HG02798 (cell line): ENCODE measurements around the gene NTM.
A peak's percentile ranks its signal among the peaks of the same experiment; 100 is the strongest.
"Not testable (repeated sequence)": the region's sequence is repeated elsewhere in the genome, so short reads cannot be mapped to it uniquely, and the experiment has no call there.

ENCODE experiments used
- ATAC-seq: cut with Tn5 transposase; IDR thresholded peaks from one replicate; pipeline ENCODE4 v1.9.1; 2021; ENCODE audit warnings: mild to moderate bottlenecking; ENCODE audit not compliant: unreplicated experiment, poor library complexity

Gene NTM

DNA sequence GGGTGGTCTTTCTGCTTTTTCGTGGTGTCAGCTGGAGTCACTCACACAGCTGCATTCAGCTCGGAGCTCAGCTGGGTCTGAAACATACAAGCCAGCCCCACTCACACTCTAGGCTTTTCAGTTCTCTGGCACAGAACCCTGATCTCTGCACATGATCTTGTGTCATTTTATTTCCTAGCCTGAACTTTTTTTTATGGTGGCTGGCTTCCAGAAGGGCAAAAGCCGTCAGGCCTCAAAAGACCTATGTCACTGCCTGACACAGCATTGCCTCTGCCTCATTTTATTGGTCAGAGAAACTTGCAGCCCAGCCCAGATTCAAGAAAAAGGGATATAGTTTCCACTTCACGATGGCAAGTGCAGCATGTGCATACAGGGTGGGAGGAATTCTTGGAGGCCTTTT, 117.8 kb downstream of the NTM start:
- ATAC-seq: no peak

DNA sequence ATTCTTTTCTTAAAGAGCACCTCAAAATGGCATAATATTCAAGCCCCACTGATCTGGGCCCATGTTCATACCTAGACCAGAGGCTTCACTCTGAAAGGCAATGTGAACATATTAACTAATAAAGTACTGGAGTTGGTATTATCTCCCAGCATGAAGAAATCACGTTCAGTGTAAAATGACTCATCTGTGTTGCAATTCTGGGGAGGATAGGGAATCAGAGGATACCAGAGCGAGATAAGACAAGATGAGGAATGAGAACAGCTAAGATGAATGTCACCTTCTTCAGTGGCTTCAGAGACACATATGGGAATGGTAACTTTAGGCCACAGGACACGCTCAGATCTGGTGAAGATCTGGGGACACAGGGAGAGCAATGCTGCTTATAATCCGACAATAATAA, 121.1 kb downstream of the NTM start:
- no peak for ATAC-seq

DNA sequence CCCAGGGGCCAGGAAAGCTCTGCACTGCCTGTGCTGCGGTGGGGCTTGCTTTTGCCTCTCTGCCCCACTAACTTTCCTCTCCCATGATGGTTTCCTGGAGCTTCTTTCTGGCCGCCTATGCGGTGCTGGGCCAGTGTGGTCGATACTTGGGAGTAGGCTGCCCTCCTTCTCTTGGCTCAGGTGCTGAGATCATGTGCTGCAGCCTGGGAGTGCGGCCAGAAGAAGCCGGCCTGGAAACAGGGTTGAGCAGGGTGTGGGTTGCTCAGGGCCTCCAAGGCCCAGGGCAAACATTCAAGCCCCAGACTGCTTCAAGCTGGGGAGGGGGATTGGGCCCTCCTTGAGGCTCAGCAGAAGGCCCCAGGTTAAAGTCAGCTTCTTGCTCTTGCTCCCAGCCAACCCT, 125.0 kb downstream of the NTM start:
- no peak for ATAC-seq

DNA sequence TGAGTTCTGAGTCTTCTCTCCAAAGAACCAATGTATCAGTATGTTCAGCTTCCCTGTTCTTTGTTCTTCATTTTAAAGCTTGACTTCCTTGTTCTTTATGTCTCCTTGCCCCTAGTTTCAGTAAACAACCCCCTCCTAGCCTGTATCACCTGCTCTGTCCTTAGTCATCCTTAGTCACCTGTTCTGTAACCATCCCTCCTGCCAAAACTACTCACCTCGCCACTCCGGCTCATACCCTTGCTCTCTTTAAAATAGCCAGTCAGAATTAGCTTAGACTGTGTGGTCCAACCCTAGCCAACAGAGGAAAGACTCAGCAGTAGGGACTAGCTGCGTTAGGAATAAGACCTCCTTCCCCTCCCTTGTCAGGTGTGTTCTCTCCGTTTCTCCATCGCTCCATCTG, 127.3 kb downstream of the NTM start:
- ATAC-seq: not testable (repeated sequence)

DNA sequence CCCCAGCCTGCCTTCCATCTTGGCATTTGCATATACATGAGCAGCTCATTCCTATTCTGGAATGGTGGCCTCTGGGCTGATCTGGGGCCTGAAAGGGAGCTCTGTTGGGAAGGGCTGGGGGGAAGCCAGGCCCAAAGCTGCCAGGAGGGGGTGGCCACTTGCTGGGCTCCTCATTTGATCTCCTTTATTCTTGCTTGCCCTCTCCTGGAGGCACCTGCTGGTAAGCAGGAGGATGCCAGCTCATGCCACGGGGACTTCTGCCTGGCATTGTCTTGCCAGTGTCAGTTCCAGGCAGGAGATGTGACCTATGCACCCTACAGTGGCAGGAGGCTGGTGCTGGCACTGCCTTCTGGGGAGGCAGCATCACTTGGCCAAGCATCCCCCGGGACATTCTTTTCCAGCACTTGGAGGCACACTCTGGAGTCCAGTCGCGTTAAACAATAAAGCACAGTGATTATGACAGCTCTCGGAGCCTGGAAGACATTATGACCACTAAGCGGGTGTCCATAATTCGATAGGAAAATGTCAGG, 128.3 kb downstream of the NTM start:
- no peak for ATAC-seq

DNA sequence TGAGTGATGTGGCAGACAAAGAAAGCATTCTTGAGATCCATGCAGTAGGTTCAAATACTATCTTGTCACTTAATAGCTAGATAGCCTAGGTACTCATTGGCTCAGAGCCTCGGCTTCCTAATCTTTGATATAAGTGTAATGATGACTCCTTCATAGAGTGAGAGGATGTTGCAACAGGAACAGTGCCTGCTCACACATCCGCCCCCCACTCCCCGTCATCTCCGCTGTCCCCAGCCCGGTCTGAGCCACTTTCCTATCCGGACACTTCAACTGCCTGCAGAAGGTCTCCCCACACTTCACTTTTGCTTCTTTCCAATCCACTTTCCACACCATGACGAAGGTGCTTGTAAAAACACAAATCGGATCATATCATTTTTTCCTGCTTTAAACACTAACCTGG, 128.8 kb downstream of the NTM start:
- no peak for ATAC-seq

DNA sequence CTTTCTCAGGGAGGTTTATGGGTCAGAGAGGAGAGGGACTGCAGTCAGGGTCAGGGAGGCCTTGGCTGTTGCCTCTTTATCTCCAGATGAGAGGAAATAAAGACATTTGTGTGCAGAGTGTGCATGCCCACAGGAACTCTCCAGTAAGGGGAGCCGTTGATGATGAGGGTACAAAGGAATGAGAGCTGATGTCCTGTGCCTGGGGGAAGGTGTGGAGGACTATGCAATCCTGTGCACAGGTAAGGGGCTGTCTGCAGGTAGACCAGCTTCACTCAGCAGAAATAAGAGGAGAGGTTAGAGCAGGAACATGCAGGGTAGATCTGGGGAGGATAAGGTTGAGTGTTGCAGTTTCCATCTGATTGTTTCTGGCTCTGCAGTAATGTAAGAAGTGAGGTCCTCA, 132.6 kb downstream of the NTM start:
- no peak for ATAC-seq

DNA sequence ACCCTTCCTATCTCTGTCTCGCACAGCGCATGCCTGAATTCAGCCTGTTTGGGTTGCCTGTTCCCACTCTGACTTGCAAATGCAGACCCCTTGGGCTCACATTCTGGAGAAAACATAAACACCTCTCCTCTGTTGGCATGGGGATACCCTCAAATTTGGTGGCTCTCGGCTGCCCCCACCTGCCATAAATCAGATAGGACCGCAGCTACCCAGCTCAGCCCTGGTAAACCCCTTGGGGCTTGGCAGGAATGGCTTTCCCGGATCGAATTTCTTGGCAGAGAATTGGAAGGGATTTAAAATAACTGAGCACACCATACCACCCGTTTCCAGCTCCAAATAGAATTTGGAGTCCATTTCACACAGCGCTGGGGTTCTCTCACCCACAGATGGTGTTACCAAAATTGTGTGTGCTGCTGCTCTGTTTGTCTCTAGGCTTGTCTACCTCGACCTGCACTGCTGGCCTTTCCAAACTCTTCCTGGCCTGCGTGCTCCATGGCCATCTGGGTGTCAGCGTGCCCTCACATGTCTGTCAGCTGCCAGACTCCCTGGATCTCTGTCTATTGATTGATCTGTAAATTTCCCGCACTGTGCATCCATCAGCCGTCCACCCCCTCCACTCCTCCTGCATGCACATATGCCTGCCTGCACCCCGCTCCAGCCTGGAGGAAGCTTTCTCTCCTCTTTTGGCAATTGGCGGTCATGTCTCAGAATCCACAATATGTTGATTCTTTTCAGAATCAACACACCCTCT, 134.0 kb downstream of the NTM start:
- ATAC-seq: no peak

DNA sequence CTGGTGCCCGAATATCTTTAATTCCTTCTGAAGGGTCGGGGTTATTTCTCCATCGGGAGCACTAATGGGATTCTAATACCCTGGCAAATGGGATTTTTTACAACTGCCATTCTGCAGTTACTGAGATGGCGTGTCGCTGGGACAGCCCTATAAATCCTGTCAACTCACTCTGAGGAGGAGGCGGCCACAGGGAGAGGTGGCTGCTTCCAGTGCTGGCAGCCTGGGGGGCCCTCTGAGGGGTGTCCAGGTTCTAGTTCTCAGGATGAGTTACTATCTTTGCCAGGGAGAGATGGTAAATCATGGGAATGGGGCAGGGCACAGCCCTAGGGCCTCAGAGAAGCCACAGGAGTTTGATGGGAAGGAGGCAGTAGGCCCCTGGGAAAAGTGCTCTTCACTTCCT, 135.9 kb downstream of the NTM start:
- no peak for ATAC-seq

DNA sequence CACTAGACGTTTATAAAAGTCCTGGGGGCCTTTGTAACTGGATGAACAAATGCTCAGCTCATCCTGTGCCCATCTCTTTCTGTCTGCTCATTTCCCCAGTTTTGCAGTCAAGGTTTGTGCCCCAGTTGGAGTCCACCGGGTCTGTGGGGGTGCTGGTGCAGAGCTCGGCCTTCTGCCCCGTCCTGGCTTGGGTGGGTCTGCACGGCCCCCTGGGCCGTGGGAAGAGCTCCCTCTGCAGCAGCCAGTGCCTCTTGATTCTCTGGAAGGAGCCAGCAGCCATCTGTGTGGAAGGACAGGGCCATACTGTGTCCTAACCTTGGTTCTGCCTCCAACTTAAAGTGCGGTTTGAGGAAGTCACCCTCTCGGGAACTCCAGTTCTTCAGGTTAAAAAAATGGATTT, 140.2 kb downstream of the NTM start:
- ATAC-seq: no peak

DNA sequence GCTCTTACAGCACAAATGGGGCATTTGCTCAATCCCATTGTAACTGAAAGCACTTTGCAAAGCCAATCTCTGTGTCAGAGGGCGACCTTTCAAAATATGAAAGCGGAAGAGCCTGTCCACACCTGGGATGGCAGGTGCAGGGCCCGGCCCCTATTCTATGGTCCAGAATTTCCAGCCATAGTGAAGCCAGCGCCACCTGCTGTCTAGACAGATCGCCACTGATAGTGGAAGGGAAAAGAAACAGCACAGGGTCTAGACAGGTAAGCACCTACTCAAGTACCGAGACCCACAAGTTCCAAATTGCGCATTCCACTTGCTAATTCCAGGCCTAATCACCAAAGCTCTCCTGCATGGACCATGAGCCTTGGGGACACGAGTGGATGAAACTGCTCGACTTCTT, 141.4 kb downstream of the NTM start:
- peak; percentile 49 for ATAC-seq

DNA sequence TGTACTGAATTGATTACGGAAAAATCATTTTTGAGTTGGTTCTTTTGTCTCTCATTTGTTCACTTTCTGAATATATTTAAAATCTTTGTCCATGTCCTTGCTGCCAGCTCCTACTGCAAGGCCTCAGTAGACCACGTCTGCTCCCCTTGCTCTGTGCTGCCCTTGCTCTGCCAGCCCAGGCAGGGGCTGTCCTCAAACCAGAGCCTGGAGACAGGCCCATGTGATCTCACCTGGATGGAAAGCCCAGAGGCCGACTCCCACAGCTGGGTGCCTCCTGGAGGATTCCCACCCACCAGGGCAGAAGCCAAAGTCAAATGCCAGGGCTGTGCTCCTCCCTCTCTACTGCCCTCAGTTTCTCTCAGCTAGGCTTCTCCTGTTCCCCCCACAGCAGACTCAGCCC, 141.8 kb downstream of the NTM start:
- ATAC-seq: no peak

DNA sequence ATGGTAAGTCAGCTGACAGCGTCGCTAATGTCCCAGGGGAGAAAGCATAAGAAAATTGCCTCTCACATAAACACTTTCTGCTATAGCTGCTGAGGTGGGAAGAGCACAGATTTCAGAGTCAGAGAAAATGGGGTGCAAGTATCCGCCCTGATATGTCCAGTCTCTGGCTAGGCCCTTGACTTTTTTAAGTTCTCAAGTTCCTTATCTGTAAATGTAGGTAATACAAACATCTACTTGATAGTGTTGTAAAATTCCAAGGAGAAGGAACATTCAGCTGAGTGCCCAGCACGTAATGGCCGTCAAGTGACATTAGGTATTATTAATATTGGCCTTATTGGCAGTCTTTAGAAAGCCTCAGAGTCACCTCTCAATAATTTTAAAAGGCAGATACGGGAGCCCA, 143.6 kb downstream of the NTM start:
- ATAC-seq: no peak

DNA sequence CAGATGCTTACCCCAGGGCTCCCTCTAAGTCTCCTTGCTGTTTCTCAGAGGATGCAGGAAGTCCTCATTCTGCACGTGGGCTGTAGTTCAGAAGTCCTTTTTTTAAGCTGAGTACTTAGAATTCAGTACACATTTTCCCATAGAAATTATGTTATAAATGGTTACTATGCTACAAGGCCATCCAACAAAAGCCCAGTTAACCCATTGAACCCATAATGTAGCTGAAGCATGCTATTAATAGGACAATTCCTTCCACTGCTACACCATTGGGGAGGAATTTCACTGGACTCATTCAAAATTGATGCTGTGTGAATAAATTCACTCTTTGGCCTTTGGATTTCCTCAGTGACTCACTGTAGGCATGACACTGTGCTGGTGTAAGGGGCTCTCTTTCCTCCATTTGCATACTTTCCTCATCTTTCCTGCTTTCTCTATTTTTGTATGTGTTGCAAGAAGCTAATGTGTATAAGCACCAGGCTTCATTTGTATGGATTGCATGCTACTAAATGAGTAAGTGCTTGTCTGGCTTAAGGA, 148.0 kb downstream of the NTM start:
- no peak for ATAC-seq

DNA sequence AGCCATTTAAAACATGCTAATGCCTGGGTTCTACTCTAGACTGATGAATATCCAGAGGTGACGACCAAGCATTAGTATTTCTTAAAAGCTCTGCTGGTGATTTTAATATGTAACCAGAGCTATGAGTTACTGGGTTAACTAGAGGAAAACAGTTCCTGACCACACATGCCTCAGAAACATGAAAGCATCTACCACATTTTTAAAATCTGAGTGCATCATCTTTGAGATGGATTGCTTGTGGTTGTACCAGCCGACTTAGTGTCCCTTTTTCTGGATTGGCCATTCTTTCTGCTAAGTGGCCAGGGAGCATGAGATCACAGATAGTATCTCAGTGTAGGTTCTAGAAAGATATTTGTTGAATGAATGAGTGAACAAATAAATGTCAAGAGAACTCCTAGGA, 152.4 kb downstream of the NTM start:
- ATAC-seq: no peak

DNA sequence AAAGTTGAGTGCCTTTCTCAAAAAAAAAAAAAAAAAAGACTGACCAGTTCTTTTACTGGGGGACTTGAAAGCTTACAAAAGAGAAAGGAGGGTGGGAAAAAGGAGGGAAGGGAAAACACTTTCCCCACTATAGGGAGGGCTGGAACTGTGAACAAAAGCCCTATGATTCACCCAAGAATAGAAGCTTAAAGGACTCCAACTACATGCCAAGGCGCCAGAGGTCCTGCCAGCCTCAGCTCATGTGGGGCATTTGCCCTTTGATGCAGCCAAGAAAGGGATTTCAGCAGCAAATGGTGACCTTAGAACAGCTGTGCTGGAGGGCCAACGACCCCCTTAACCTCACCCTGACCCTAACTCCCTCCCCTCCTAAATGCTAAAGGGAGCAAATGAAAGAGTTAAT, 160.0 kb downstream of the NTM start:
- no peak for ATAC-seq

DNA sequence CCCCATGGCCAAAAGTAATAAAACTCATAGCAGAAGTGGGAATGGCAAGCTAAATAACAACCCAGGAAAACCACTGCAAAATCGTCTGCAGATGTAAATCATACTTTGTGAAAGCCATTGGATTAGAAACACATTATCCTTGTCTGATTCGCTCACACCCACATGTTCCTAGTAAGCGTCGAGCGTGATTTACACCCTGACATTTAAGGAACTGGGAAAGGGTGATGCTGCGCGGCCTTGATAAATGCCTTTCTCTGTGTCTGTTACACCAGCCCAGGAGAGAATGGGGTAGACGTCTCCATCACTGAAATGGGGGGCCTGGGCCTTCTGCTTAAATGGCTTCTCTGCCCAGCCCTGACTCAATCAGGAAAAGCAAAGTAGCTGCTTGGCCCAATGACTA, 162.7 kb downstream of the NTM start:
- ATAC-seq: no peak

DNA sequence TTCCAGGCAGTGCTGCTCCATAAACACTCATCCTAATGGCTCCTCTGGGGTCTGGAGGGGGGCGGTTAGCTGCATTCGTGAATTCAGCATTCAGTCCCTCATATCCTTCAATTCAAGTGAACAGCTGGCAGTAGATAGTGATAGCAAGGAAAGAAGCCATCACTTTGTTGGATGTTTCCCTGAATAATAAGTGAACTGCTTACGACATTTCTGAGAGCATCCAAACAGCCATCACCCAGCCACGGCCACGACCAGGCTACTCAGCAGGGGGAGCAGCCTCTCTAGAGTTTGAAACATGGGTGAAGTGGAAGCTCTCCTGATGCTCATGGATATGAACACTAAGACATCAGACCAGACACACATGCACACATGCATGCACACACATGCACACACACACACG, 163.6 kb downstream of the NTM start:
- no peak for ATAC-seq

DNA sequence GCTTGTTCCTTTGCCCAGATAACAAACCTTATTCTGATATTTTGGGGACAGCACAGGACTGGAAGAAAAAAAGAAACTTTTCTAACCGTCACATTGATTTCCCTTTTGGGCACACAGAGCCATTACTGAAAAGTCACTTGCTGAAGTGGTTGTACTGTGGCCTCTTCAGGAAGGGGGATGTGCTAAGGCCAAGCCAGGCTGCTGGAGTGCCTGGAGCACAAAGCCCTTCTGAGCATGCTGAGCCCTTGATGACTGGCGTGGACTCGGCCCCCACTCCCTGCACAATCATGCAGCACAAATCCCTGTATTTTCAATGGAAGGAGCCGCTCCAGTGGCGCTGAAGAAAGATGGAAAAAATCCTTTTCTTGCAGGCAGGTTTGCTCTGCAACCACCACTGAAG, 164.2 kb downstream of the NTM start:
- no peak for ATAC-seq

DNA sequence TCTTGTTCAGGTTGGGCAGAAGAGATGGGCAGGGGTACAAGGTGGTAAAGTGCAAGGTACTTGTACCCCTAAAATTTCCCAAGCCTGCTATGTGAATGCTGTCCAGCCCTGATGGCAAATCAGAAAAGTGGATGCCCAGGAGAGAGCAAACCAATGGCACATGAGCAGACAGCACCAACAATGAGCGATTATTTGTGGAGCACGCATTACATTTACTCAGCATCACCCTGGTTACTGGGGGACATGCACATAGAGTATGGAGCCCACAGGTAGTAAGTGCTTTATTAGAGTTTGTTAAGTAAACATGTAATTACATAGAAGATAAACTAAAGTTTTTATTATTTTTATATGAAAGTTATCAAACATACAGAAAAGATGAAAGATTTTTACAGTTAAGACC, 165.7 kb downstream of the NTM start:
- no peak for ATAC-seq

DNA sequence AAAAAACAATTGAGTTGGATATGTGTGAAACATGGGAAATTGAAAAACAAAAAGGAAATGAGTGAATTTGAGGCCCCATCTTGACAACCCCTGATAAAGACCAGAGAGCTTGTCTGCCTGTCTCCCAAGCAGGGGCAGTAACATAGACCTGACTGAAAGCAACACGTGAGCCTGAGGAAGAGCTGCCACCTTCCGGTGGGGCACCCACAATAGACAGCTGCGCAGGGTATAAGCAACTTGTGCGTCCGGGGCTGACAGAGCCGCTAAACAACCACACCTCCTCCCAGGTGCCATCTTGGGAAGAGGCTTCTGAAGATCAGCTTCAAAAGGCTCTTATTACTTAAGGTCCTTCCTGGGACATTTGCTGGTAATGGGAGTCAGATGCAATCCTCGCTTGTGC, 166.8 kb downstream of the NTM start:
- no peak for ATAC-seq

DNA sequence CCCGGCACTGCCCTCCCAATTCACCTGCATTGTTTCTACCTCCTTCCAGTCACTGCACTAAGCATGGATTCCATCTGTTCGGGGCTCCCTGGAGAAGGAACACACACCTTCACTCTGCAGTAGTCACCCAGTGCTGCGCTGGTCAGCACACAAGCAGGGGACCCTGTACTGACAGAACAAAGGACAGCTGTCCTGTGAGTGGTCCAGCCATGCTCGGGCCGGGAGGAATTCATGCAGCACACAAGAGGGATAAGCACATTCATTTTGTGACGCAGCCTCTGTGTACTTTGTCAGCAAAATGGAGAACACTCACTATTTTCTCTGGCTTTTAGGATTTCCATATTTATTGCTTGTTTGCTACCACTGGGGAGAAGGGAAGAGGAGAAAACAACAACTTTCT, 167.3 kb downstream of the NTM start:
- ATAC-seq: no peak
